Activated CD8-positive, alpha-beta memory T cell treated with anti-CD3 and anti-CD28 coated beads for 48 hours (primary cell): ENCODE data around the gene FAM114A2.

Experiments used
- DNase-seq, 3 experiments: peaks; one replicate each; pipeline ENCODE4 v3.0.0-alpha.2; 2020; ENCODE audit warnings: low read depth in 2 of 3, low spot score in 2 of 3

The FAM114A2 gene

DNA sequence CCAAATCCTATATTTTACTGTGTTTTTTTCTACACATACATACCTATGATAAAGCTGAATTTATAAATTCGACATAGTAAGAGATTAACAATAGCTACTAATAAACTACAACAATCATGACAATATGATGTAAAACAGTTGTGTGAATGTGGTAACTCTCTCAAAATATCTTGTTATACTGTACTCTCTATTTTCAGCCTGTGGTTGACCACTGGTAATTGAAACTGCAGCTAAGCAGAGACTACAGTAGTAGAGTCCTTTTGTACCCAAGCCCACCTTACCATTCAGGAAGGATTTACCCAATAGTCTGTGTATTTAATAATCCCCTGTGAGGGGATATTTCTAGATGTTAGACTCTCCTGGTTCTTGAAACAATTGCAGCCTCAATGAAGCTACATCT lies 86.7 kb downstream of the FAM114A2 start:
- no peak for DNase-seq

DNA sequence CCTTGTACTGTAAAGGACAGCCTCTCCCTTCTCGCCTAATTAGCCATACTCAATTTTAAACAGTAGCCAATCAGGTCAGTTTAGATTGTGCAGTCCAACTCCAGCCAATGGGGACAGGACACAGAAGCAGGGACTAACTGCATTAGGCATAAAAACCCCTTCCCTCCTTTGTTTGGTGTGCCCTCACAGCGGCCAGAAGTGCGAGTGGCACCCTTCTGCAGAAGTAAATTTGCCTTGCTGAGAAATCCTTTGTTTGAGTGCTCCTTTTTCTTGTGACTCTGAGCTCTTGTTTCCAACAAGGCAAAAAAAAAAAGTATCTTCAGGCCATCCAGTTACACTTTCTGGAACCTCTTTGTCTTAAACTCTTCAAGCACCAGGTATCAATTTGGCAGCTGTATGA lies 97.4 kb downstream of the FAM114A2 start:
- no peak for DNase-seq
